K562 treated with DMSO at 1 percent for 48 hours (cell line): Measurements from ENCODE around the gene KCNK3. TPM values are rescaled to one million over a fixed set of nuclear protein-coding genes. Genes with fewer than 3 reads are reported as not detected.

Experiments used
- total RNA-seq: library from RNA; unstranded; fragments of 300-600 nt; gene quantifications from 2 replicates; pipeline ENCODE4 v1.2.3, GENCODE V29; 2022; ENCODE audit warnings: low replicate concordance; ENCODE audit errors: extremely low read depth

KCNK3 gene
- not detected in 2 replicates for total RNA-seq

GRCh38 chr2:26692279-26692896 lies at the start of gene KCNK3:
TSS of gene KCNK3 (plus strand) at chr2:26692722. CDS start at chr2:26692876, 154 bp downstream.

GRCh38 chr2:26764078-26764887 lies 71.8 kb downstream of the KCNK3 start, which contains the start of gene SLC35F6:
TSS of gene SLC35F6 (plus strand) at chr2:26764284. CDS start at chr2:26764350, 66 bp downstream.

Other genes with a start within 250 kb of the KCNK3 start
- gene OTOF, start 214.6 kb upstream of the KCNK3 start, total RNA-seq: not detected in 2 replicates
- not detected in 2 replicates for gene CIB4, start 51.4 kb upstream of the KCNK3 start, total RNA-seq
- not detected in 2 replicates for gene SLC35F6, start 71.6 kb downstream of the KCNK3 start, total RNA-seq
- not detected in 2 replicates for gene CENPA, start 93.3 kb downstream of the KCNK3 start, total RNA-seq
- gene DPYSL5, start 155.4 kb downstream of the KCNK3 start, total RNA-seq: not detected in 2 replicates